Right lobe of liver (tissue), 4 donors: ENCODE results near the gene SLC6A3.

Experiments
- CTCF ChIP-seq, 4 donors: fragments of 200-600 bp in 3 of 4; fragments of 450-650 bp in 1 of 4; IDR thresholded peaks; one replicate each; pipeline versions ENCODE4 v1.5.1 to v1.8.0; 2016 to 2022; ENCODE audit warnings: antibody characterized with exemption in 4 of 4, mild to moderate bottlenecking in 2 of 4
- POLR2A ChIP-seq: fragments of 450-650 bp; IDR thresholded peaks from one replicate; pipeline ENCODE4 v1.6.1; 2017; ENCODE audit warnings: antibody characterized with exemption, mild to moderate bottlenecking
- donor health status: DM: no; HTN: no; CAD: no.
- donor health status: DM: no; HTN: no; CAD: no.
- donor health status: DM: no; HTN: yes; CAD: no.

DNA sequence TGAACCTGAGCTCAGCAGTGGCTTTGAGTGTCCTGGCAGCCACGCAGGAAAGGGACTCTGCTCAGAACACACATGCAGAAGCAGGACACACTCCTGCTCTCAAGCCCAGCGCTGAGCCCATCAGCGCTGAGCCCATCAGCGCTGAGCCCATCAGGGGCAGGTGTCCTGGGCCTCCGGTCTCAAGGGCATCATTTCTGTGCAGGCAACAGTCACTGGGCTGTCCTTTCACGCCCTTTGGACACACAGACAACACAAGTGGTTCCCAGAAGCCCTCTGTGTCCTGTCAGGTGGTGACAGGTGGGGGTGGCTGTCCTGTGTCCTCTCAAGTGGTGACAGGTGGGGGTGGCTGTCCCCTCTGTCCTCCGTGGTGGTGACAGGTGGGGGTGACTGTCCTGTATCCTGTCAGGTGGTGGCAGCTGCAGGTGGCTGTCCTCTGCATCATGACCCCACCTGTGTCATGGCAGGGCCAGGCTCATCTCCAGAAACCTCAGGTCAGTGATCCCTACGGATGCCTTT lies 61.3 kb downstream of the SLC6A3 start:
- TF ChIP-seq CTCF (IDR thresholded peaks at IDR 0.05) (no peak), POLR2A (no peak)
